ENCODE results near the gene PHLDB1. TPM values are rescaled to one million over a fixed set of nuclear protein-coding genes. Genes with fewer than 3 reads are reported as not detected.

PHLDB1 gene
- total RNA-seq, 1 donor from 2014 or later, result 165 TPM

- Mint-ChIP-seq H3K27ac (ENCODE audit: unreplicated experiment) (peak overlapping the region; percentile 93), H3K4me1 (ENCODE audit: unreplicated experiment) (peaks cover 66% of the 10 kb centered on the region), H3K27me3 (ENCODE audit: unreplicated experiment) (no peaks in the 10 kb centered on the region), H3K36me3 (ENCODE audit: unreplicated experiment) (peaks cover 16% of the 10 kb centered on the region), H3K4me3 (ENCODE audit: unreplicated experiment) (peak overlapping the region; percentile 83), H3K9me3 (ENCODE audit: unreplicated experiment) (no peaks in the 10 kb centered on the region)
- TF ChIP-seq CTCF (IDR thresholded peaks at IDR 0.05), result no peak
- DNase-seq (ENCODE audit: extremely low spot score, unreplicated experiment), result peak; percentile 95
Measured at GRCh38 chr11:118621071-118621783, 13.8 kb downstream of the PHLDB1 start.

DNA sequence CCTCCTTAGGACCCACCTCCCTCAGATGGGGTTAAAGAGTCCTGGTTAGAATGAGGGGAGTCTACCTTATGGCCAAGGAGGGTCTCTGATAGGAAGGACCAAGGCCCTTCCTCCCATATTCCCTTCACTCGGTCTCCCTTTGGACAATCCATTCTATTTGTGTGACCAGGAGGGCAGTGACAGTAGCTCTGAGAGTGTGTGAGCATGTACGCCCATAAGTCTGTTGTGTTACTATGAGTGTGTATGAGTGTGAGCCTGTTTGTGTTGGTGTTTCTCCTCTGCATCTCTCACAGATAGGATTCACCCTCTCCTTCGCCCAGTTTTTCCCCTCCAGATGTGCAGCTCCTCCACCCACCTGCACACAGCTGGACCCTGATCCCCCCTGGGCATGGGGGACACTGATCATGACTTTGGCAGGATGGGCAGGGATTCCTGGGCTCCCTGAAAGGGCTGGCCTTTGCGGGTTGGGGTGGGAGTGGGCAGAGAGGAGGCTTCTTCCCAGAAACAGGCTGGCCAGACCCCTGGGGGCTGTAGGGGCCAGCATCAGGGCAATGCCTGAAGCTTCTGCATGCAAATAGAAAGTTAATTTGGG, 14.5 kb downstream of the PHLDB1 start:
- H3K4me1 Mint-ChIP-seq (ENCODE audit: unreplicated experiment), result peaks cover 63% of the 10 kb centered on the region
- no peak for DNase-seq (ENCODE audit: extremely low spot score, unreplicated experiment)

GRCh38 chr11:118622376-118623268, 15.2 kb downstream of the PHLDB1 start:
- peaks cover 56% of the 10 kb centered on the region for H3K4me1 Mint-ChIP-seq (ENCODE audit: unreplicated experiment)
- peak overlapping the region; percentile 93 for H3K27ac Mint-ChIP-seq (ENCODE audit: unreplicated experiment)
- peak overlapping the region; percentile 83 for H3K4me3 Mint-ChIP-seq (ENCODE audit: unreplicated experiment)

More for the DNA sequence above, 14.5 kb downstream of the PHLDB1 start:
- no peaks in the 10 kb centered on the region for H3K9me3 Mint-ChIP-seq (ENCODE audit: unreplicated experiment)
- TF ChIP-seq CTCF (IDR thresholded peaks at IDR 0.05), result no peak
- H3K4me3 Mint-ChIP-seq (ENCODE audit: unreplicated experiment), result peak overlapping the region; percentile 83
- peaks cover 16% of the 10 kb centered on the region for H3K36me3 Mint-ChIP-seq (ENCODE audit: unreplicated experiment)
- H3K27ac Mint-ChIP-seq (ENCODE audit: unreplicated experiment), result peak overlapping the region; percentile 93
- no peaks in the 10 kb centered on the region for H3K27me3 Mint-ChIP-seq (ENCODE audit: unreplicated experiment)

DNA sequence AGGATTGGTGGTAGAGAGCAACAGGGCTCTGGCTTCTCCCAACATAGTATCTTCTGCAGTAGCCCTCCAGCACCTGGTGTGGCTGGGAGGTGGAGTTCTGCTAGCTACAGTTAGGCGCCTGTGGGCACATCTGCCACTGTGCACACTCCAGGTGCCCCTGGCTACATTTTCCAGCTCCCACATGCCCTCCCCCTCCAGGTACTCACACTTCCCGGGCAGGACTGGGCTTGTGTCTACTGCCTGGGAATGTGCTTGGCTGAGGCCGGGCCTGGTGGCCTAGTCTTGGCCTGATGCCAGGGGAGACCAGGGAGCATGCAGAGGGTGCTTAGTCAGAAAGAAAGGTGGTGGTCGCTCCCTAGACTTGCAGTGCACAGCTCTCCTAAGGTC, 15.8 kb downstream of the PHLDB1 start:
- no peaks in the 10 kb centered on the region for H3K27me3 Mint-ChIP-seq (ENCODE audit: unreplicated experiment)
- peaks cover 25% of the 10 kb centered on the region for H3K36me3 Mint-ChIP-seq (ENCODE audit: unreplicated experiment)
- H3K4me3 Mint-ChIP-seq (ENCODE audit: unreplicated experiment), result peak overlapping the region; percentile 83
- no peak for DNase-seq (ENCODE audit: extremely low spot score, unreplicated experiment)
- H3K4me1 Mint-ChIP-seq (ENCODE audit: unreplicated experiment), result peaks cover 50% of the 10 kb centered on the region
- H3K9me3 Mint-ChIP-seq (ENCODE audit: unreplicated experiment), result no peaks in the 10 kb centered on the region
- H3K27ac Mint-ChIP-seq (ENCODE audit: unreplicated experiment), result peak overlapping the region; percentile 93
- TF ChIP-seq CTCF (IDR thresholded peaks at IDR 0.05), result no peak

More at GRCh38 chr11:118622376-118623268, 15.2 kb downstream of the PHLDB1 start:
- Mint-ChIP-seq H3K36me3 (ENCODE audit: unreplicated experiment) (peaks cover 20% of the 10 kb centered on the region), H3K27me3 (ENCODE audit: unreplicated experiment) (no peaks in the 10 kb centered on the region), H3K9me3 (ENCODE audit: unreplicated experiment) (no peaks in the 10 kb centered on the region)
- no peak for TF ChIP-seq CTCF (IDR thresholded peaks at IDR 0.05)
- DNase-seq (ENCODE audit: extremely low spot score, unreplicated experiment), result no peak
